RPMI8226 (cell line): Measurements from ENCODE around the gene DGCR2.
"Not testable (repeated sequence)": the region's sequence is repeated elsewhere in the genome, so short reads cannot be mapped to it uniquely, and the experiment has no call there.

Experiments used
- DNase-seq: peaks from one replicate; pipeline ENCODE4 v3.0.0-alpha.2; 2015

DGCR2 gene

DNA sequence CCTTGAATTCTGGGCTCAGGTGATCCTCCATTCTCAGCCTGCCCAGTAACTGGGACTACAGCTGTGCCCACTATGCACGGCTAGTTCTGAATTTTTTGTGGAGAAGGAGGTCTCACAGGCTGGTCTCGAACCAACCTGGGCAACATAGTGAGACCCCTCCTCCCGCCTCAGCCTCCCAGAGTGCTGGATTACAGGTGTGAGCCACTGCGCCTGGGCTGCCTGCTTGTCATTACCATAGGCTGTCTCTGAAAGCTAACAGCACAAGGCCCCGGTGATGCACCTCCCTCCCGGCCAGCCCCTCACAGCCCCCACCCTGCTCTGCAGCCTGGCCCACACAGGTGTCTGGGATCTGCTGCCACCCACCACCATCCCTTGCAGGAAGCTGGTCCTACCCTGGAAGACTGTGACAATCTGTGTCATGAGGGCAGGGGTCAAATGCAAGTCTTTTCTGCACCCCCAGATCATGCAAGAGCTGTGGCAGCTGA is 82.4 kb downstream of the DGCR2 start:
- DNase-seq = no peak

GRCh38 chr22:19039448-19039780 is 82.8 kb downstream of the DGCR2 start:
- DNase-seq = no peak

GRCh38 chr22:19038728-19039447 is 83.3 kb downstream of the DGCR2 start:
- no peak for DNase-seq

- no peak for DNase-seq
Measured at GRCh38 chr22:19038164-19038546, 84.1 kb downstream of the DGCR2 start.

DNA sequence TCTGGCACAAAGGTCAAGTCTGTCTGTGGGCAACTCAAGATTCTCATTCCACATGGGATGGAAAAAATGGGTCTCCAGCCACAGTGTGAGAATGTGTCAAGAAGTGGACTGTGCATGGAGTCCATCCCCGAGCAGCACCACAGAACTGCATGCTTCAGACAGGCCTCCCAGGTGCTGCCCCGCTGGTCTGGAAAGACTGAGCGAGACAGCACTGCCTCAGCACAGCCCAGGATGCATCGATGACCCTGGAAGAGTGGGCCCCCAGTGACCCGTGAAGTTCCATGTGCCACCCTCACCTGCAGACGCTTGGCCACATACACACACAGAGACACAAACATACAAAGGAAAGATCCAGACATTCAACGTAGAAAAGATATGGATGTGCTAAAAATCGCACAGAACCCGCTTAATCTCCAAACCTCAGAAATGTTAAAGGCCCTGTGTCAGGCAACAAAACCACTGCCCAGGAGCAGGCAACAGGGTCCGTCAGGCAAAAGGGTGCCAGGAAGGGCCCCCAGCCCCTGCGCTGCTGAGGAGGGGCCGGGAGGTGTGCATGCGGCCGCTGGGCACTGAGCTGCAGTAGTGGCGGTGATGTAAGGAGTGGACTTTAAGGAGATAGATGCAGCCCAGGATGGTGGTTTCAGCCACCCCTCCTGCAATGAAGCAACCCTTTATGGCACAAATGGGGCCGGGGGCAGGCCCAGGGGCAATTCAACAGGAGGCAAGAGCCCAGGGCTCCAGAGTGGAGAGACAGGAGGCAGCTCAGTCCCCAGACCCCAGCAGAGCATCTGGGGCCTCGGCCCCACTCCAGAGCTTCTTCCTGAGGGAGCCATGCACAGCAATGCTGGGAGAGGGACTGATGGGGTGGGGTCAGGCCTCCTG is 84.7 kb downstream of the DGCR2 start:
- DNase-seq = no peak

- DNase-seq = no peak
Measured at GRCh38 chr22:19036523-19037273, 85.5 kb downstream of the DGCR2 start.

DNA sequence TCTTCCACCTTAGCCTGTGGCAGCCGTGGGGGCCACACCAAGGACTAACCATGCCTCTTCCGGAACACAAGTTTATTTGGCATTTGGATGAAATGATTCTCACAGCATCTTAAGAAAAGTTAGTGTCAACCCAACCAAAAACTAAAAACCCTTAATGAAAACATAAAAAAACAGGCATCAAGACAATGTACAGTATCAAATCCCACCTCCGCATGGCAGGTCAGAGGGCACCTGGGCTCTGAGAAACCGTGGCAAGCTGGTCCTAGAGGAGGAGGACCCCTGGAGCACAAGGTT is 86.0 kb downstream of the DGCR2 start:
- DNase-seq = no peak

- DNase-seq = no peak
Measured at GRCh38 chr22:19035474-19036228, 86.6 kb downstream of the DGCR2 start.

DNA sequence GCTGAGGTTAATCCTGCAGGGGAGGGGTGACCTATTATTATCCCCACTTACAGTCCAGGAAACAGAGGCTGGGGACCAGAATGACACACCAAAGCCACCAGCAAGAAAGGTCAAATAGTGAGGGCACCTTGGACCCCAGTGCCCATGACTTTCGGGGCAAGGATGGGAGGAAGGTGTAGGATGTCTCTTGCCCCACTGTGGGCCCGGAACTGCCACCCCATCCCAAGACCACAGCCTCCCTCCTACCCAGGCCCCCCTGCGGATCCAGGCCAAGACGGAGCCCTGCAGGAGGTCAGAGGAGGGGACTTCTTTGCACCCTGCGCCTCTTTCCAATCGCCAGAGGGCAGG is 87.1 kb downstream of the DGCR2 start:
- not testable (repeated sequence) for DNase-seq

GRCh38 chr22:19034724-19035120 is 87.5 kb downstream of the DGCR2 start:
- DNase-seq = not testable (repeated sequence)

- DNase-seq = not testable (repeated sequence)
Measured at GRCh38 chr22:19034031-19034723, 88.0 kb downstream of the DGCR2 start.

DNA sequence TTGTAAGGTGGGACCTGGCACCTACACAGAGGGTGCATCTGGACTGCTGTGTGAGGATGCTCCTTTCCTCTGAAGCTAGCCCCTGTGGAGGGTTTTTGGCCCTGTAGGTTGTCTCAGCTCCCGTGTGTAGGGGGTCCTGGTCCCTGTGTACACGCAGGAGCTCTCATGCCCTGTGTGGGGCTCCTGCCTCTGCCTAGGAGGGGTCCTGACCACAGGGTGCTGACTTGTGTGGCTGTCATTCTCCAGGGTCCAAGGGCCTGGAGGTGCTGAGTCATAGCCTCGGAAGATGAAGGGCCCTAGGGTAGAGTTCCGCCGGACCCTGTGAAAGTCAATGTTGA is 88.7 kb downstream of the DGCR2 start:
- not testable (repeated sequence) for DNase-seq

GRCh38 chr22:19032898-19033567 is 89.2 kb downstream of the DGCR2 start:
- not testable (repeated sequence) for DNase-seq

- DNase-seq = not testable (repeated sequence)
Measured at GRCh38 chr22:19032156-19032785, 89.9 kb downstream of the DGCR2 start.

GRCh38 chr22:19030889-19031252 is 91.3 kb downstream of the DGCR2 start:
- DNase-seq = not testable (repeated sequence)

- not testable (repeated sequence) for DNase-seq
Measured at GRCh38 chr22:19030226-19030888, 91.9 kb downstream of the DGCR2 start.

DNA sequence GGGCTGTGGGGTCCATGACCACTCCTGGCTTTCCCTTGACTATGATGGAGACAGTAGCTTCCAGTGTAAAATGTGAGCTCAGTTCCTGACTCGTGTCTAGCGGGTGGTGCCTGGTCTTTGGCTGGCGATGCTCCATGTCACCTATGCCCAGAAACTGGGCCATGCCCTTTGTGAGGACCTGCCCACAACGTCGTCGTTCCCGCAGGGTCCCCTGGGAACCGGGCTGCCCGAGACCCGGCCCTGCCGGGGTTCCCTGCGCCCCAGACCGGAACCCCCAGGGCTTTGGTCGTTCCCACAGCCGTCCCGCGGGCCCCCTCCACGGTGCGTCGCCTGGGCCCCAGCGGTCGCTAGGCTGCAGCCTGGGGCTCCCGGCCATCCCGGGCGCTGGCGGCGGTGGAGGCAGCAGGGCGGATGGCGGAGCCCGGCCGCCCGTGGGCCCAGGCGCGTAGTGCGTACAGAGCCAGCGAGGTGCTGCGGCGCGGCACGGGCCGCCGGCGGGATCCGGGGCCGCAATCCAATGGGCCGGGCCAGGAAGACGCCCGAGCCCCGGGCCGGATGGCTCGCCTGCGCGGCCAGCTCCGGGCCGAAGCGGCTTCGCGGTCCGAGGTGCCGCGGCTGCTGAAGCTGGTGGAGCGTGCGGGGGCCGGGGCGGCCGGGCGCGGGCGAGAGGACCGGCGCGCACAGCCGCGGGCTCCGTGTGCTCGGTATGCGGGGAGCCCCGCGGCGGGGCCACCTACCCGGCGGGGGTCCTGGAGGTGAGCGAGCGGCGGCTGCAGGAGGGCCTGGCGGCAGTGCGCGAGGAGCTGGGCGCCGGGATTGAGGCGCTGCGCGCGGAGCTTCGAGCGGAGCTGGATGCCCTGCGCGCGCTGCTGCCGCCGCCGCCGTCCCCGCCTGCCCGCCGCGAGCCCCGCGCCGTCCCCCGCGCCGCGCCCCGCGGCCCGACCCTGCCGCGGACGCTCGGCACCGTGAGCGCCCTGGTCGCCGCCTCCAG is 92.8 kb downstream of the DGCR2 start:
- not testable (repeated sequence) for DNase-seq

- not testable (repeated sequence) for DNase-seq
Measured at GRCh38 chr22:19028060-19028455, 94.2 kb downstream of the DGCR2 start.

GRCh38 chr22:19027371-19028059 is 94.7 kb downstream of the DGCR2 start:
- DNase-seq = not testable (repeated sequence)
